ENCODE measurements around the gene CCL19. TPM values are rescaled to one million over a fixed set of nuclear protein-coding genes. Genes with fewer than 3 reads are reported as not detected.

CCL19 gene
- polyA plus RNA-seq, 1 of the 3 experiments (the other 2 are of a cell fraction) = not detected

DNA sequence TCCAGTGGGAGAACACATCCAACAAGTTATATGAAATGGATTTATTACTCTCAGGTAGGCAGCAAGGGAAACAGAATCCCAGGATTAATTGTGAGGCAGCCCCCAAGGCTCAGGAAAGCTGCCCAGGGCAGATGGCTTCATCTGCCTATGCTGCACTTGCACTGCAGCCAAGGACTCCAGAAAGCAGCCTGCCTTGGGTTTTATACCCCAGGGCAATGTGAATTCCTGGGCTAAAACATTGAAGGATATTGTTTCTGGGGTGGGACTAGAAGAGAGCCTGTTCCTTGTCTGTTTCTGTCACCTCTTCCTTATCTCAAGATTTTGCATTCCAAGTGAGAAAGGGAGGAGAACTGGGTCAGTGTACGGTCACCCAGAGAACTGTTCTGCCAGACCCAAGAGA lies 19.8 kb downstream of the CCL19 start:
- Histone ChIP-seq H3K4me3 (ENCODE audit: low read depth in 2 of 2, low read length in 1 of 2) (no peak overlapping the region), H3K4me1 (ENCODE audit: control insufficient read depth in 1 of 2, insufficient read depth in 2 of 2, low read depth in 1 of 2, low read length in 1 of 2) (peaks cover 3% of the 10 kb centered on the region in 2 experiments; a peak in 2 of 4 replicates), H3K79me2 (ENCODE audit: insufficient read depth) (peaks cover 17% of the 10 kb centered on the region; the same call in 1 of the 2 replicates), H3K27me3 (ENCODE audit: insufficient read depth) (no peaks in the 10 kb centered on the region), H3K9me3 (no peaks in the 10 kb centered on the region), H3K9ac (no peak overlapping the region), H3F3A (replicated peaks; ENCODE audit: insufficient read depth) (no peaks in the 10 kb centered on the region), H3K36me3 (replicated peaks in 1 of 2; ENCODE audit: control insufficient read depth in 1 of 2, insufficient read depth in 2 of 2, low read length in 1 of 2) (peaks cover 0 to 2% of the 10 kb centered on the region in 2 experiments), H3K27ac (ENCODE audit: low read depth in 2 of 2, low read length in 1 of 2) (no peak overlapping the region), H3K4me2 (no peak overlapping the region), H2AFZ (ENCODE audit: low read depth) (no peak overlapping the region), H3K9me2 (no peaks in the 10 kb centered on the region), H4K20me1 (ENCODE audit: insufficient read depth) (no peaks in the 10 kb centered on the region)
- POLR2A ChIA-PET = no interaction called here
- CTCF ChIA-PET = interaction anchor here (1.4 kb wide), 2 partner anchors 16 to 37 kb away, joined by 3 read pairs; no protein-coding TSS in a partner anchor
- TF ChIP-seq, protein P1, sequence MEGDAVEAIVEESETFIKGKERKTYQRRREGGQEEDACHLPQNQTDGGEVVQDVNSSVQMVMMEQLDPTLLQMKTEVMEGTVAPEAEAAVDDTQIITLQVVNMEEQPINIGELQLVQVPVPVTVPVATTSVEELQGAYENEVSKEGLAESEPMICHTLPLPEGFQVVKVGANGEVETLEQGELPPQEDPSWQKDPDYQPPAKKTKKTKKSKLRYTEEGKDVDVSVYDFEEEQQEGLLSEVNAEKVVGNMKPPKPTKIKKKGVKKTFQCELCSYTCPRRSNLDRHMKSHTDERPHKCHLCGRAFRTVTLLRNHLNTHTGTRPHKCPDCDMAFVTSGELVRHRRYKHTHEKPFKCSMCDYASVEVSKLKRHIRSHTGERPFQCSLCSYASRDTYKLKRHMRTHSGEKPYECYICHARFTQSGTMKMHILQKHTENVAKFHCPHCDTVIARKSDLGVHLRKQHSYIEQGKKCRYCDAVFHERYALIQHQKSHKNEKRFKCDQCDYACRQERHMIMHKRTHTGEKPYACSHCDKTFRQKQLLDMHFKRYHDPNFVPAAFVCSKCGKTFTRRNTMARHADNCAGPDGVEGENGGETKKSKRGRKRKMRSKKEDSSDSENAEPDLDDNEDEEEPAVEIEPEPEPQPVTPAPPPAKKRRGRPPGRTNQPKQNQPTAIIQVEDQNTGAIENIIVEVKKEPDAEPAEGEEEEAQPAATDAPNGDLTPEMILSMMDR (IDR thresholded peaks at IDR 0.05) = no peak
- no peak for TF ChIP-seq PBX3 (IDR thresholded peaks at IDR 0.05)
- no peak for TF ChIP-seq EP300 (IDR thresholded peaks at IDR 0.05; ENCODE audit: borderline replicate concordance in 1 of 2, low read depth in 1 of 2, low read length in 1 of 2)
- TF ChIP-seq GABPA (IDR thresholded peaks at IDR 0.05; ENCODE audit: low read depth) = no peak
- TF ChIP-seq YY1 (IDR thresholded peaks at IDR 0.05; ENCODE audit: low read depth) = no peak
- TF ChIP-seq TAF1 (IDR thresholded peaks at IDR 0.05; ENCODE audit: borderline replicate concordance, low read depth, low read length) = no peak
- no peak for TF ChIP-seq MEF2A (IDR thresholded peaks at IDR 0.05; ENCODE audit: borderline replicate concordance, low read depth)
- TF ChIP-seq, protein P2, sequence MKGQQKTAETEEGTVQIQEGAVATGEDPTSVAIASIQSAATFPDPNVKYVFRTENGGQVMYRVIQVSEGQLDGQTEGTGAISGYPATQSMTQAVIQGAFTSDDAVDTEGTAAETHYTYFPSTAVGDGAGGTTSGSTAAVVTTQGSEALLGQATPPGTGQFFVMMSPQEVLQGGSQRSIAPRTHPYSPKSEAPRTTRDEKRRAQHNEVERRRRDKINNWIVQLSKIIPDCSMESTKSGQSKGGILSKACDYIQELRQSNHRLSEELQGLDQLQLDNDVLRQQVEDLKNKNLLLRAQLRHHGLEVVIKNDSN (IDR thresholded peaks at IDR 0.05; ENCODE audit: borderline replicate concordance, low read depth) = no peak
- no peak for TF ChIP-seq TCF12 (IDR thresholded peaks at IDR 0.05)
- TF ChIP-seq, protein P3, sequence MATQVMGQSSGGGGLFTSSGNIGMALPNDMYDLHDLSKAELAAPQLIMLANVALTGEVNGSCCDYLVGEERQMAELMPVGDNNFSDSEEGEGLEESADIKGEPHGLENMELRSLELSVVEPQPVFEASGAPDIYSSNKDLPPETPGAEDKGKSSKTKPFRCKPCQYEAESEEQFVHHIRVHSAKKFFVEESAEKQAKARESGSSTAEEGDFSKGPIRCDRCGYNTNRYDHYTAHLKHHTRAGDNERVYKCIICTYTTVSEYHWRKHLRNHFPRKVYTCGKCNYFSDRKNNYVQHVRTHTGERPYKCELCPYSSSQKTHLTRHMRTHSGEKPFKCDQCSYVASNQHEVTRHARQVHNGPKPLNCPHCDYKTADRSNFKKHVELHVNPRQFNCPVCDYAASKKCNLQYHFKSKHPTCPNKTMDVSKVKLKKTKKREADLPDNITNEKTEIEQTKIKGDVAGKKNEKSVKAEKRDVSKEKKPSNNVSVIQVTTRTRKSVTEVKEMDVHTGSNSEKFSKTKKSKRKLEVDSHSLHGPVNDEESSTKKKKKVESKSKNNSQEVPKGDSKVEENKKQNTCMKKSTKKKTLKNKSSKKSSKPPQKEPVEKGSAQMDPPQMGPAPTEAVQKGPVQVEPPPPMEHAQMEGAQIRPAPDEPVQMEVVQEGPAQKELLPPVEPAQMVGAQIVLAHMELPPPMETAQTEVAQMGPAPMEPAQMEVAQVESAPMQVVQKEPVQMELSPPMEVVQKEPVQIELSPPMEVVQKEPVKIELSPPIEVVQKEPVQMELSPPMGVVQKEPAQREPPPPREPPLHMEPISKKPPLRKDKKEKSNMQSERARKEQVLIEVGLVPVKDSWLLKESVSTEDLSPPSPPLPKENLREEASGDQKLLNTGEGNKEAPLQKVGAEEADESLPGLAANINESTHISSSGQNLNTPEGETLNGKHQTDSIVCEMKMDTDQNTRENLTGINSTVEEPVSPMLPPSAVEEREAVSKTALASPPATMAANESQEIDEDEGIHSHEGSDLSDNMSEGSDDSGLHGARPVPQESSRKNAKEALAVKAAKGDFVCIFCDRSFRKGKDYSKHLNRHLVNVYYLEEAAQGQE (IDR thresholded peaks at IDR 0.05; ENCODE audit: low read depth, low read length) = no peak
- no peak for TF ChIP-seq JUND (IDR thresholded peaks at IDR 0.05)
- no peak for TF ChIP-seq TEAD4 (IDR thresholded peaks at IDR 0.05; ENCODE audit: borderline replicate concordance, insufficient read depth)
- no peak for TF ChIP-seq FOSL2 (IDR thresholded peaks at IDR 0.05; ENCODE audit: borderline replicate concordance, low read depth)
- TF ChIP-seq RFX5 (IDR thresholded peaks at IDR 0.05; ENCODE audit: low read length) = no peak
- TF ChIP-seq ZBTB33 (IDR thresholded peaks at IDR 0.05; ENCODE audit: borderline replicate concordance, low read depth) = no peak
- WGBS (ENCODE audit: low lambda C conversion rate) = 100% methylated on average over 1 of the region's 1 CpG
- DNase-seq = no peak

Data from SK-N-SH (cell line).